IPS-15b (cell line): ENCODE measurements around the gene FBXW11.

Experiments
- H3K27me3 ChIP-seq: one replicate; pipeline ENCODE4 v1.6.1; 2013; ENCODE audit warnings: low read length; ENCODE audit not compliant: control insufficient read depth, insufficient read depth
- H3K36me3 ChIP-seq: one replicate; pipeline ENCODE4 v1.6.1; 2013; ENCODE audit warnings: low read length; ENCODE audit not compliant: control insufficient read depth, insufficient read depth
- H3K4me1 ChIP-seq: one replicate; pipeline ENCODE4 v1.6.1; 2013; ENCODE audit warnings: mild to moderate bottlenecking, low read length; ENCODE audit not compliant: control insufficient read depth, insufficient read depth
- H3K4me3 ChIP-seq: one replicate; pipeline ENCODE4 v1.5.1; 2013; ENCODE audit warnings: low read depth, low read length
- H3K9ac ChIP-seq: one replicate; pipeline ENCODE4 v1.6.1; 2013; ENCODE audit warnings: low read depth, mild to moderate bottlenecking, low read length
- H3K9me3 ChIP-seq: one replicate; pipeline ENCODE4 v1.6.1; 2013; ENCODE audit warnings: mild to moderate bottlenecking, low read length; ENCODE audit not compliant: control insufficient read depth, insufficient read depth

The FBXW11 gene

GRCh38 chr5:172009536-172010270 lies 3.3 kb upstream of the FBXW11 start:
- Histone ChIP-seq H3K9me3 (no peaks in the 10 kb centered on the region), H3K36me3 (peaks cover 3% of the 10 kb centered on the region), H3K9ac (no peak overlapping the region), H3K4me1 (peaks cover 12% of the 10 kb centered on the region), H3K27me3 (no peaks in the 10 kb centered on the region), H3K4me3 (no peak overlapping the region)

GRCh38 chr5:172008689-172009141 lies 2.3 kb upstream of the FBXW11 start:
- Histone ChIP-seq H3K36me3 (peaks cover 3% of the 10 kb centered on the region), H3K4me1 (peaks cover 17% of the 10 kb centered on the region), H3K9me3 (no peaks in the 10 kb centered on the region), H3K27me3 (no peaks in the 10 kb centered on the region), H3K9ac (no peak overlapping the region), H3K4me3 (peak overlapping the region; percentile 98)

GRCh38 chr5:172008111-172008455 lies 1.6 kb upstream of the FBXW11 start:
- H3K9ac ChIP-seq: no peak overlapping the region
- peaks cover 3% of the 10 kb centered on the region for H3K36me3 ChIP-seq
- H3K4me1 ChIP-seq: peaks cover 23% of the 10 kb centered on the region
- no peaks in the 10 kb centered on the region for H3K9me3 ChIP-seq
- H3K27me3 ChIP-seq: no peaks in the 10 kb centered on the region
- peak overlapping the region; percentile 98 for H3K4me3 ChIP-seq

- no peaks in the 10 kb centered on the region for H3K9me3 ChIP-seq
- peak overlapping the region; percentile 98 for H3K4me3 ChIP-seq
- peaks cover 3% of the 10 kb centered on the region for H3K36me3 ChIP-seq
- no peaks in the 10 kb centered on the region for H3K27me3 ChIP-seq
- H3K9ac ChIP-seq: peak overlapping the region; percentile 98
- H3K4me1 ChIP-seq: peaks cover 24% of the 10 kb centered on the region
These were observed 1.0 kb upstream of the FBXW11 start for GRCh38 chr5:172007175-172008110.

- H3K9ac ChIP-seq: peak overlapping the region; percentile 98
- H3K4me1 ChIP-seq: peaks cover 37% of the 10 kb centered on the region
These were observed 624 bp downstream of the FBXW11 start for GRCh38 chr5:172005708-172006320.

GRCh38 chr5:172004824-172005237 lies 1.6 kb downstream of the FBXW11 start:
- Histone ChIP-seq H3K36me3 (peaks cover 3% of the 10 kb centered on the region), H3K9me3 (no peaks in the 10 kb centered on the region), H3K9ac (peak overlapping the region; percentile 98), H3K27me3 (no peaks in the 10 kb centered on the region), H3K4me3 (peak overlapping the region; percentile 98), H3K4me1 (peaks cover 42% of the 10 kb centered on the region)

More at GRCh38 chr5:172005708-172006320, 624 bp downstream of the FBXW11 start:
- Histone ChIP-seq H3K4me3 (peak overlapping the region; percentile 98), H3K27me3 (no peaks in the 10 kb centered on the region), H3K36me3 (peaks cover 3% of the 10 kb centered on the region), H3K9me3 (no peaks in the 10 kb centered on the region)

GRCh38 chr5:172003746-172004145 lies 2.7 kb downstream of the FBXW11 start:
- peaks cover 43% of the 10 kb centered on the region for H3K4me1 ChIP-seq
- peaks cover 3% of the 10 kb centered on the region for H3K36me3 ChIP-seq
- H3K4me3 ChIP-seq: no peak overlapping the region
- H3K9me3 ChIP-seq: no peaks in the 10 kb centered on the region
- H3K27me3 ChIP-seq: no peaks in the 10 kb centered on the region
- H3K9ac ChIP-seq: no peak overlapping the region

GRCh38 chr5:172002840-172003512 lies 3.5 kb downstream of the FBXW11 start:
- Histone ChIP-seq H3K4me3 (peak overlapping the region; percentile 6), H3K36me3 (peaks cover 3% of the 10 kb centered on the region), H3K4me1 (peaks cover 46% of the 10 kb centered on the region), H3K27me3 (no peaks in the 10 kb centered on the region), H3K9me3 (no peaks in the 10 kb centered on the region), H3K9ac (no peak overlapping the region)

GRCh38 chr5:172002310-172002709 lies 4.1 kb downstream of the FBXW11 start:
- no peak overlapping the region for H3K9ac ChIP-seq

GRCh38 chr5:171999877-172000276 lies 6.6 kb downstream of the FBXW11 start:
- H3K36me3 ChIP-seq: no peaks in the 10 kb centered on the region
- no peaks in the 10 kb centered on the region for H3K27me3 ChIP-seq
- no peak overlapping the region for H3K4me3 ChIP-seq
- peaks cover 64% of the 10 kb centered on the region for H3K4me1 ChIP-seq
- no peaks in the 10 kb centered on the region for H3K9me3 ChIP-seq
- H3K9ac ChIP-seq: no peak overlapping the region

More at GRCh38 chr5:172002310-172002709, 4.1 kb downstream of the FBXW11 start:
- Histone ChIP-seq H3K36me3 (peaks cover 3% of the 10 kb centered on the region), H3K4me1 (peaks cover 52% of the 10 kb centered on the region), H3K9me3 (no peaks in the 10 kb centered on the region), H3K27me3 (no peaks in the 10 kb centered on the region), H3K4me3 (no peak overlapping the region)

- H3K36me3 ChIP-seq: no peaks in the 10 kb centered on the region
- H3K9me3 ChIP-seq: no peaks in the 10 kb centered on the region
- no peak overlapping the region for H3K9ac ChIP-seq
- no peak overlapping the region for H3K4me3 ChIP-seq
- H3K27me3 ChIP-seq: no peaks in the 10 kb centered on the region
- H3K4me1 ChIP-seq: peaks cover 62% of the 10 kb centered on the region
These were observed 7.3 kb downstream of the FBXW11 start for GRCh38 chr5:171999100-171999499.
